PC-9 (cell line): ENCODE data around the gene CDO1.

ENCODE experiments used
- EZH2 ChIP-seq: fragments of 200-600 bp; sonication (generic); IDR thresholded peaks from 2 replicates; pipeline ENCODE4 v1.8.0; 2017; ENCODE audit warnings: antibody characterized with exemption, low read depth
- TF ChIP-seq, protein P1 (sequence below): fragments of 200-600 bp; sonication (generic); conservative IDR thresholded peaks from 2 replicates; pipeline ENCODE4 v1.6.1; 2017; ENCODE audit warnings: mixed run types, antibody characterized with exemption, mild to moderate bottlenecking, moderate library complexity

DNA sequence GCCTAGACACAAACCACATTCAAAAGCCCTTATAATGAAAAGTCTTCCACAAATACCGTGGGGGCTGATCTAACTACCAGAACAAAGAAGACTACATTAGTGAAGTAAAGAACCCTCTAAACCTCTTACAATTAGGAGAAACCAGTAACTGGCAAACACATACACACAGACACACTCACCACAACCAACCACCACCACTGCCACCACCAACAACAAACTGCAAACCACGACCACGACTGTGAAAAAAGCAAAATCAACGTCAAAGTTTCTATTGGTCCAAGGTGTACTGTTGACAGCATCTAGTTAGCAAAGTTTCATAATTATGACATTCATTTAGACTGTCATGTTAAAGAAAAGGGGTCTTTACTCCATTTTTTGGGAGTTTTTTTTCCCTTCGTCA is 2.7 kb downstream of the CDO1 start:
- TF ChIP-seq, protein P1, sequence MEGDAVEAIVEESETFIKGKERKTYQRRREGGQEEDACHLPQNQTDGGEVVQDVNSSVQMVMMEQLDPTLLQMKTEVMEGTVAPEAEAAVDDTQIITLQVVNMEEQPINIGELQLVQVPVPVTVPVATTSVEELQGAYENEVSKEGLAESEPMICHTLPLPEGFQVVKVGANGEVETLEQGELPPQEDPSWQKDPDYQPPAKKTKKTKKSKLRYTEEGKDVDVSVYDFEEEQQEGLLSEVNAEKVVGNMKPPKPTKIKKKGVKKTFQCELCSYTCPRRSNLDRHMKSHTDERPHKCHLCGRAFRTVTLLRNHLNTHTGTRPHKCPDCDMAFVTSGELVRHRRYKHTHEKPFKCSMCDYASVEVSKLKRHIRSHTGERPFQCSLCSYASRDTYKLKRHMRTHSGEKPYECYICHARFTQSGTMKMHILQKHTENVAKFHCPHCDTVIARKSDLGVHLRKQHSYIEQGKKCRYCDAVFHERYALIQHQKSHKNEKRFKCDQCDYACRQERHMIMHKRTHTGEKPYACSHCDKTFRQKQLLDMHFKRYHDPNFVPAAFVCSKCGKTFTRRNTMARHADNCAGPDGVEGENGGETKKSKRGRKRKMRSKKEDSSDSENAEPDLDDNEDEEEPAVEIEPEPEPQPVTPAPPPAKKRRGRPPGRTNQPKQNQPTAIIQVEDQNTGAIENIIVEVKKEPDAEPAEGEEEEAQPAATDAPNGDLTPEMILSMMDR = no peak
- TF ChIP-seq EZH2 = no peak
